Ovary (tissue), 9 donors: ENCODE measurements around the gene SART1. TPM values are rescaled to one million over a fixed set of nuclear protein-coding genes. Genes with fewer than 3 reads are reported as not detected.

Source experiments
- DNase-seq, 5 donors: peaks; one replicate each; pipeline ENCODE4 v3.0.0-alpha.2; 2019 to 2020
- H3K27ac ChIP-seq, 2 donors: fragments of 200-600 bp; one replicate each; pipeline versions ENCODE4 v1.5.1 to v1.8.0; 2019 to 2022
- H3K27me3 ChIP-seq: fragments of 200-600 bp; one replicate; pipeline ENCODE4 v1.8.0; 2022
- H3K36me3 ChIP-seq: fragments of 200-600 bp; sonication (generic); one replicate; pipeline ENCODE4 v1.5.1; 2019
- H3K4me1 ChIP-seq: one replicate; pipeline ENCODE4 v1.8.1; 2013; ENCODE audit warnings: mild to moderate bottlenecking, moderate library complexity; ENCODE audit not compliant: insufficient read depth
- H3K4me3 ChIP-seq: fragments of 200-600 bp; sonication (generic); one replicate; pipeline ENCODE4 v1.5.1; 2017
- H3K9me3 ChIP-seq, 2 donors: fragments of 200-600 bp in 1 of 2; sonication (generic) in 1 of 2; one replicate each; pipeline versions ENCODE4 v1.5.1 to v1.8.1; 2013 to 2019; ENCODE audit warnings: mild to moderate bottlenecking in 1 of 2, moderate library complexity in 1 of 2
- EP300 ChIP-seq: sonication (generic); formaldehyde crosslinking; IDR thresholded peaks from one replicate; pipeline ENCODE4 v1.6.1; 2017; ENCODE audit warnings: antibody characterized with exemption
- POLR2A ChIP-seq: fragments of 450-650 bp; IDR thresholded peaks from one replicate; pipeline ENCODE4 v1.6.1; 2017; ENCODE audit warnings: antibody characterized with exemption, mild to moderate bottlenecking, moderate library complexity
- WGBS, 3 donors: extraction: QIAGEN DNeasy Blood & Tissue Kit in 1 of 3; methylation state at CpG; one replicate each; pipeline versions ENCODE4 v1.1.5 to v1.1.7; 2013 to 2017; 5-methylcytosine and 5-hydroxymethylcytosine counted together
- intact Hi-C, 4 donors: fragments of 100-400 bp; cut with DNase I; formaldehyde crosslinking; loops; one replicate each; pipeline versions ENCODE4 v1.11.0 to v1.15.1; 2022 to 2023
- polyA plus RNA-seq, 2 donors: library from polyadenylated mRNA; stranded (reverse); fragments of 200-250 nt in 1 of 2; fragments of 350-450 nt in 1 of 2; fragmentation: Illumina TruSeq in 1 of 2; extraction: RNeasy Lipid Tissue Mini Kit (QIAGEN cat#74804) in 1 of 2; gene quantifications; one replicate each; pipeline ENCODE4 v1.2.3, GENCODE V29; 2013 to 2014
- total RNA-seq, 7 donors: library from RNA; depleted of rRNA in 2 of 7; stranded (reverse); fragments of >200 nt in 2 of 7; fragmentation: NEBNext Ultra II Directional in 3 of 7; extraction: Animal tissue kit (Norgen Biotek cat#: 25700) in 3 of 7; gene quantifications; one replicate each; pipeline versions ENCODE4 v1.1.0 to v1.2.4, GENCODE V29; 2016 to 2023
- TF ChIP-seq, protein P1 (sequence below), 3 donors: fragments of 450-650 bp in 2 of 3; fragments of 200-600 bp in 1 of 3; IDR thresholded peaks; one replicate each; pipeline versions ENCODE4 v1.5.1 to v1.8.0; 2016 to 2022; ENCODE audit warnings: antibody characterized with exemption in 3 of 3, mild to moderate bottlenecking in 1 of 3
- donor health status: DM: no; HTN: no; CAD: no; lungs with moderate emphysema.
- donor health status: DM: no; HTN: no; CAD: no.
- donor health status: Bipolar disorder and iron deficiency.
- donor health status: DM: yes; HTN: yes; CAD: no.
- donor health status: DM: no; HTN: no; CAD: no.
- donor health status: DM: yes; HTN: yes; CAD: no.

Gene SART1
- total and polyA plus RNA-seq, 9 donors, result 8.8 to 64.9 (median 55.7) TPM

DNA sequence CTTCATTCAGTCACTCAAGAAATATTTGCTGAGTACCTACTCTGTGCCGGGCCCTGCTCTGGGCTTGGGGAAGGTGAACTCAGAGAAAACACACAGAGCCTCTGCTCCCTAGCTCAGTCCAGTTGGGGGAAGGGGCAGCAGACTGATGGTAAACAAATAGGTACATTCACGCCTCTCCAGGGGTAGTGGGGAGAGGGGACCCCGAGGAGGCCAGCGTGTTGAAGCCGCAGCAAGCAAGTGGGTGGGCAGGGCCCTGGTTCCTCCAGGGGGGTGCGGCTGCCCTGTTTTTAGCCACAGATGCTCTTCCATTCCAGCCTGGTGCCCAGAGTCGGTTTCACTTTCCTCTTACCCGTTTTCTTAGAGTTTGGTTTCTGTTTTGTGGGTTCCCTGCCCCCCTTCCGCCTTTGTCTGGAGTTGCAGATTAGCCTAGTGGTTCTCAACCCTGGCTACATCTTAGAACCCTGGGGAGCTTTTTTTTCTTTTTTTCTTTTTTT lies 33.6 kb upstream of the SART1 start:
- TF ChIP-seq, protein P1, sequence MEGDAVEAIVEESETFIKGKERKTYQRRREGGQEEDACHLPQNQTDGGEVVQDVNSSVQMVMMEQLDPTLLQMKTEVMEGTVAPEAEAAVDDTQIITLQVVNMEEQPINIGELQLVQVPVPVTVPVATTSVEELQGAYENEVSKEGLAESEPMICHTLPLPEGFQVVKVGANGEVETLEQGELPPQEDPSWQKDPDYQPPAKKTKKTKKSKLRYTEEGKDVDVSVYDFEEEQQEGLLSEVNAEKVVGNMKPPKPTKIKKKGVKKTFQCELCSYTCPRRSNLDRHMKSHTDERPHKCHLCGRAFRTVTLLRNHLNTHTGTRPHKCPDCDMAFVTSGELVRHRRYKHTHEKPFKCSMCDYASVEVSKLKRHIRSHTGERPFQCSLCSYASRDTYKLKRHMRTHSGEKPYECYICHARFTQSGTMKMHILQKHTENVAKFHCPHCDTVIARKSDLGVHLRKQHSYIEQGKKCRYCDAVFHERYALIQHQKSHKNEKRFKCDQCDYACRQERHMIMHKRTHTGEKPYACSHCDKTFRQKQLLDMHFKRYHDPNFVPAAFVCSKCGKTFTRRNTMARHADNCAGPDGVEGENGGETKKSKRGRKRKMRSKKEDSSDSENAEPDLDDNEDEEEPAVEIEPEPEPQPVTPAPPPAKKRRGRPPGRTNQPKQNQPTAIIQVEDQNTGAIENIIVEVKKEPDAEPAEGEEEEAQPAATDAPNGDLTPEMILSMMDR (IDR thresholded peaks at IDR 0.05), result no peak
- TF ChIP-seq EP300 (no peak), POLR2A (no peak)
- no peak overlapping the region for H3K4me3 ChIP-seq
- no peaks in the 10 kb centered on the region for H3K9me3 ChIP-seq
- H3K27ac ChIP-seq, result no peak overlapping the region
- no peaks in the 10 kb centered on the region for H3K36me3 ChIP-seq
- no peak for DNase-seq
- 43 to 51% (median 46%) methylated on average over 9 of the region's 9 CpGs for WGBS, 3 donors
- H3K4me1 ChIP-seq, result no peaks in the 10 kb centered on the region
- intact Hi-C loops, result no loop called here
- H3K27me3 ChIP-seq, result no peaks in the 10 kb centered on the region

DNA sequence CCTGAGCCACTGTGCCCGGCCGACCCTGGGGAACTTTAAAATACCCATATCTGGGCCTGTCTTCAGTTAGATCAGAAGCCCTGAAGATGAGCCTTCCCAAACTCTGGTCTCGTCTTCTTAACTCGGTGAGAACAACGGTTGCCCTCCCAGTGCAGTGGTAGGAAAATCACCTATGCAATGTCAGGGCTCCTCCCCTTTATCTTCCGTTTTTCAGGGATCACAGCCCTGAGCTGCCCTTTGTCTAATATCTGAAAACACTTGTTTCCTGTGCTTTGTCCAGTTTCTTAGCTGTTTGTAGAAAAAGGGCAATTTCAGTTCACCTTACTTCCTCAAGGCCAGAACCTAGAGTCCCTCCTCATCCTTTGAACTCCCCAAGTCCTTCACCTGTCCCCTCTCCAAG lies 32.9 kb upstream of the SART1 start:
- DNase-seq, result no peak
- no peaks in the 10 kb centered on the region for H3K36me3 ChIP-seq
- H3K9me3 ChIP-seq, result no peaks in the 10 kb centered on the region
- H3K27ac ChIP-seq, result no peak overlapping the region
- H3K4me3 ChIP-seq, result no peak overlapping the region
- intact Hi-C loops, result no loop called here
- no peak for TF ChIP-seq EP300
- no peak for TF ChIP-seq POLR2A
- TF ChIP-seq, protein P1 (IDR thresholded peaks at IDR 0.05), result no peak
- no peaks in the 10 kb centered on the region for H3K4me1 ChIP-seq
- 69 to 75% (median 70%) methylated on average over 6 of the region's 6 CpGs for WGBS, 3 donors
- no peaks in the 10 kb centered on the region for H3K27me3 ChIP-seq

DNA sequence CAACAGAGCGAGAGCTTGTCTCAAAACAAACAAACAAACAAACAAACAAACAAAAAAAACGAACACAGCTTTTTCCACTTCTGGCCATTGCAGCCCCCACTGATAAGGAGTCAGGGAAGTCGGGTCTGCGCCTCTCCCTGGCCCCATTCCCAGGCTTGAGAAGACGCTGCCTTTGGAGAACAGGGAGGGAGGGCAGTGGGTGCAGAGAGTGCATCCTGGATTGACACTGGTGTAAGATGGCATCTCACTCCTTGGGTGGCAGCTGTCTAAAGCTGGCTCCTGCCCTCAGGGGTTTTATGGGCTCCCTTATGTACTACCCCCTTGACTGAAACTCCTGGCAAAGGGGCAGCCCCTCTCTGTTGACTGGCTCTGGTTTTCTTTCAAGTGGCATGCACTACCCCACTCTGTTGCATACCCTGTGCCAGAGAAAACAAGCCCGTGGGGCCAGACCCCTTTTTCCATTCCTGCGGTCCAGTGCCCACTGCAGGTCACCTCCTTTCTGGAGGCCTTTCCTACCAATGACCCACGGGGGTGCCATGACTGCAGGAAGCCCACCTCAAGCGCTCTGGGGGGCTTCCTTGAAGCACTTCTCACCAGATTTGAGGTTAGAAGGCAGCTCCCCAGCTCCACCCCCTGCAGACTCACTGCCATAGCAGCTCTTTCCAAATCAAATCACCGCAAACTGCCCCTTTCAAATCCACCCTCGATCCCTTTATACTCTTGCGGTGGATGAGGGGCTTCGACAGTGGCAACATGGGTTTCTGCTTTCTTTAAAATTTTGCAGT lies 29.6 kb upstream of the SART1 start:
- Histone ChIP-seq H3K36me3 (no peaks in the 10 kb centered on the region), H3K9me3 (no peaks in the 10 kb centered on the region), H3K27me3 (no peaks in the 10 kb centered on the region), H3K4me1 (no peaks in the 10 kb centered on the region), H3K27ac (no peak overlapping the region), H3K4me3 (no peak overlapping the region)
- no peak for DNase-seq
- intact Hi-C loops, result no loop called here
- TF ChIP-seq, protein P1 (IDR thresholded peaks at IDR 0.05), result no peak
- TF ChIP-seq POLR2A (no peak), EP300 (no peak)
- WGBS, 3 donors, result 45 to 54% (median 54%) methylated on average over 13 of the region's 13 CpGs

DNA sequence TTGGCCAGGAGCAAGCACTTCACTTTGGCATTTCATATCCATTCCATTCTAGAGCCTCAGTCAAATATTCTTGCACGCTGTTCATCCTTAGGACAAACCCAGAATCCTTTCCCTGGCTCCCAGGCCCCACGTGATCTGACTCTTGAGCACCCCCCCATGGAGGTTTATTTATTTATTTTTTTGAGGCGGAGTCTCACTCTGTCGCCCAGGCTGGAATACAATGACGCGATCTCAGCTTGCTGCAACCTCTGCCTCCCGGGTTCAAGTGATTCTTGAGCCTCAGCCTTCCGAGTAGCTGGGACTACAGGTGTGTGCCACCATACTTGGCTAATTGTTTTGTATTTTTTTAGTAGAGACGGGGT lies 29.0 kb upstream of the SART1 start:
- no peak overlapping the region for H3K27ac ChIP-seq
- H3K4me1 ChIP-seq, result no peaks in the 10 kb centered on the region
- H3K4me3 ChIP-seq, result no peak overlapping the region
- intact Hi-C loops, result no loop called here
- no peaks in the 10 kb centered on the region for H3K27me3 ChIP-seq
- TF ChIP-seq EP300 (no peak), POLR2A (no peak)
- TF ChIP-seq, protein P1 (IDR thresholded peaks at IDR 0.05), result no peak
- WGBS, 3 donors, result 32 to 37% (median 33%) methylated on average over 9 of the region's 9 CpGs
- H3K9me3 ChIP-seq, result no peaks in the 10 kb centered on the region
- no peak for DNase-seq
- H3K36me3 ChIP-seq, result no peaks in the 10 kb centered on the region
